Activated naive CD8-positive, alpha-beta T cell treated with anti-CD3 and anti-CD28 coated beads, Interleukin-2, amount 50 U/mL, for 24 hours (primary cell): ENCODE data around the gene SORCS2.

Experiments
- ATAC-seq: fragments of 150-1000 bp; cut with Tn5 transposase; one replicate; pipeline ENCODE4 v1.10.0; 2021
- DNase-seq: peaks from one replicate; pipeline ENCODE4 v3.0.0; 2021
- H3K27ac Mint-ChIP-seq: one replicate; pipeline ENCODE4 v1.8.0; 2021; ENCODE audit warnings: mild to moderate bottlenecking, mixed read lengths
- H3K27me3 Mint-ChIP-seq: one replicate; pipeline ENCODE4 v1.8.0; 2021; ENCODE audit warnings: mixed read lengths
- H3K36me3 Mint-ChIP-seq: one replicate; pipeline ENCODE4 v1.8.0; 2021; ENCODE audit warnings: low read depth, mixed read lengths
- H3K4me1 Mint-ChIP-seq: one replicate; pipeline ENCODE4 v1.8.0; 2021; ENCODE audit warnings: mixed read lengths
- H3K4me3 Mint-ChIP-seq: one replicate; pipeline ENCODE4 v1.8.0; 2021; ENCODE audit warnings: mild to moderate bottlenecking, moderate library complexity, mixed read lengths
- H3K9me3 Mint-ChIP-seq: one replicate; pipeline ENCODE4 v1.8.0; 2021; ENCODE audit warnings: mixed read lengths

The SORCS2 gene

GRCh38 chr4:7309181-7309580 lies 116.8 kb downstream of the SORCS2 start:
- Mint-ChIP-seq H3K36me3 (no peaks in the 10 kb centered on the region), H3K27me3 (peaks cover 6% of the 10 kb centered on the region), H3K27ac (no peak overlapping the region), H3K4me3 (no peak overlapping the region), H3K9me3 (no peaks in the 10 kb centered on the region), H3K4me1 (no peaks in the 10 kb centered on the region)
- DNase-seq = no peak
- ATAC-seq = no peak

DNA sequence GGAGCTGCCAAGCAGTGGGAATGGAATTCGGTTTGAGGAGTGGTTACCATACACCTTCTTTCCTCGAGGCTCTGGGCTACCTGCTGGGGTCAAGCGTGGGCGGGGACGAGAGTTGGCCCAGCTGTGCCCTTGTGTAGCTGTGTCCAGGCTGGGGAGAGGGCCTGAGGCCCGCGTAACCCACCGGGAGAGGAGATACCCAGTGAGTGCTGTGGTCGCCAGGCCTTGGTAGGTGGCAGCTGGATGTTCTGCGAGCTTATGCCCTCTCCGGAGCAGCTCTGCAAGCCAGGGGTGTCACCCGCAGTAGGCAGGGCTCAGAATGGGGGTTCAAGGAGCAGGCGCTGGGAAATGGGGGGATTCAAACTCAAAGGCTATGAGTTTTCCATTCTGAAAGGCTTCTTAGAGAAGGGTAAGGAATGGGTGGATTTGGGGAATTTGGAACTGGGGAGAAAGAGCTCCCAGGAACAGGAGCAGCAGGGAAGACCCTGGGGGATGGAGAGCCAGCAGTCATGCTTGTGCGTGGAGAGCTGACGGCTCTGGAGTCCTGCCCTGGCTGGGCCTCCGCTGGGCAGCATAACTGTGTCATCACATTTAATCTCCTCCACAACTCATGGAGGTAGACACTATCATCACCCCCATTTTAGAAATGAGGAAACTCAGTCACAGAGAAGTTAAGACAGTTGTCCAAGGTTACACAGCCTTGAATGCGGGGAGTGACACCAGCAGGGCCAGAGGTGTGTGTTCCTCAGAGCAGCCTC lies 117.5 kb downstream of the SORCS2 start:
- H3K27ac Mint-ChIP-seq = no peak overlapping the region
- no peaks in the 10 kb centered on the region for H3K36me3 Mint-ChIP-seq
- H3K27me3 Mint-ChIP-seq = peaks cover 6% of the 10 kb centered on the region
- ATAC-seq = no peak
- H3K9me3 Mint-ChIP-seq = no peaks in the 10 kb centered on the region
- no peak overlapping the region for H3K4me3 Mint-ChIP-seq
- DNase-seq = no peak
- no peaks in the 10 kb centered on the region for H3K4me1 Mint-ChIP-seq

DNA sequence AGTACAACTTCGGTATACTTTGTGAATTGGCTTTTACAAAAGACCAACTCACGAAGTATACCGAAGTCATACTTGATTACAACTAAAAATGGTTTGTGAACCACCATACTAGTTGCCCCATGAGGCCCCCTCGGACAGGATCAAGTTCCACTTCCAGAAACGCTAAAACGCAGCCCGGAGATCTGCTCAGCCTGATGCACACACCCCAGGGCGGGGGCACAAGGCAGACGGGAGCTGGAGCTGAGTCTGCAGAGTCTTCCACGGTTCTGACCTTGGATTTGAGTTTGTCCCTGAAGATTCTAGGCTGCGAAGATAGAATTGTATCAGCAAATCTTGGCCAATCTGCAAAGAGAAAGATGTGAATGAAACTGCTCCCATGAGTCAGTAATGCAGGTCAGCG lies 118.1 kb downstream of the SORCS2 start:
- Mint-ChIP-seq H3K4me3 (no peak overlapping the region), H3K36me3 (no peaks in the 10 kb centered on the region), H3K9me3 (no peaks in the 10 kb centered on the region), H3K27ac (no peak overlapping the region), H3K4me1 (no peaks in the 10 kb centered on the region), H3K27me3 (peaks cover 6% of the 10 kb centered on the region)
- no peak for DNase-seq
- no peak for ATAC-seq

GRCh38 chr4:7311205-7311604 lies 118.9 kb downstream of the SORCS2 start:
- ATAC-seq (no peak), DNase-seq (no peak)
- Mint-ChIP-seq H3K4me3 (no peak overlapping the region), H3K9me3 (no peaks in the 10 kb centered on the region), H3K27ac (no peak overlapping the region), H3K36me3 (no peaks in the 10 kb centered on the region), H3K27me3 (peaks cover 5% of the 10 kb centered on the region), H3K4me1 (no peaks in the 10 kb centered on the region)

GRCh38 chr4:7312691-7313090 lies 120.4 kb downstream of the SORCS2 start:
- no peaks in the 10 kb centered on the region for H3K9me3 Mint-ChIP-seq
- DNase-seq (no peak), ATAC-seq (no peak)
- no peaks in the 10 kb centered on the region for H3K4me1 Mint-ChIP-seq
- H3K36me3 Mint-ChIP-seq = no peaks in the 10 kb centered on the region
- no peak overlapping the region for H3K27ac Mint-ChIP-seq
- H3K27me3 Mint-ChIP-seq = peaks cover under 1% of the 10 kb centered on the region
- no peak overlapping the region for H3K4me3 Mint-ChIP-seq

DNA sequence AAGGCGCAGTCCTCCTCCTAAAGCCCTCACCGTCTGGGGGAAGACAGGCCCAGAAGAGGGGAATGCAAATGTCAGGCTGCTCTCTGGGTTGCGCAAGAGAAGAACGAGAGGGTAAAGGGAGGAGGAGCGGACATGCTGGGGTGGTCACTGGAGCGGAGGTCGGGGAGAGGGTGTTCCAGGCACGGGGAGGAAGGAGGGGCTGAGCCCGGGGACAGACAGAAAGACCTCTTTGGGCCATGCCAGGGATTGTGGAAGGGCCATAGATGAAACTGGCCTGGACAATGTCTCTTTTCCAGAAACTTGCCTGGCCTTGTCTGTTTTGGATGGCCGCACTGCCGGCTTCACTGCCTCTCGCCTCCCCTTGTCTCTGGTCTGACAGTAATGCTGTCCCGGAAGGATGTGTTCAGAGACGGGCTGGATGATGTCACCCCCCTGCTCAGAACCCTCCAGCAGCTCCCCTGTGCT lies 121.0 kb downstream of the SORCS2 start:
- Mint-ChIP-seq H3K36me3 (no peaks in the 10 kb centered on the region), H3K27me3 (no peaks in the 10 kb centered on the region), H3K4me3 (no peak overlapping the region), H3K27ac (no peak overlapping the region), H3K9me3 (peaks cover under 1% of the 10 kb centered on the region), H3K4me1 (no peaks in the 10 kb centered on the region)
- DNase-seq (no peak), ATAC-seq (no peak)

- Mint-ChIP-seq H3K9me3 (peaks cover 6% of the 10 kb centered on the region), H3K4me3 (no peak overlapping the region), H3K27ac (no peak overlapping the region), H3K36me3 (no peaks in the 10 kb centered on the region), H3K27me3 (no peaks in the 10 kb centered on the region), H3K4me1 (no peaks in the 10 kb centered on the region)
- DNase-seq = no peak
- ATAC-seq = no peak
Measured at GRCh38 chr4:7313991-7314390, 121.7 kb downstream of the SORCS2 start.

GRCh38 chr4:7315286-7315685 lies 122.9 kb downstream of the SORCS2 start:
- DNase-seq (no peak), ATAC-seq (no peak)
- H3K4me3 Mint-ChIP-seq = no peak overlapping the region
- H3K36me3 Mint-ChIP-seq = no peaks in the 10 kb centered on the region
- H3K27ac Mint-ChIP-seq = no peak overlapping the region
- H3K27me3 Mint-ChIP-seq = no peaks in the 10 kb centered on the region
- H3K4me1 Mint-ChIP-seq = no peaks in the 10 kb centered on the region
- H3K9me3 Mint-ChIP-seq = peaks cover 10% of the 10 kb centered on the region

DNA sequence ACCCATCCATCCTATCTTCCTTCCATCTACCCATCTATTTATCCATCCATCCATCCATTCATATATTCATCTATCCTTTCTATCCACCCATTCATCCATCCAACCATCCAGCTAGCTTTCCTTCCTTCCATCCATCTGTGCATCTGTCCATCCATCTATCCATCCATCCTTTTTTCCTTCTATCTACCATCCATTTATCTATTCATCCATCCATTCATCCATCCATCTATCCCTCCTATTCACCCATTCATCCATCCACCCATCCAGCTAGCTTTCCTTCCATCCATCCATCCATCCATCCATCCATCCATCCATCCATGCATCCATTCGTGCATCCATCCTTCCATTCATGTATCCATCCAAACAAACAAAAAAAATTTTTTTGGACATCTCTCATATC lies 123.6 kb downstream of the SORCS2 start:
- H3K27ac Mint-ChIP-seq = no peak overlapping the region
- ATAC-seq = no peak
- H3K4me1 Mint-ChIP-seq = no peaks in the 10 kb centered on the region
- H3K27me3 Mint-ChIP-seq = no peaks in the 10 kb centered on the region
- no peak for DNase-seq
- H3K4me3 Mint-ChIP-seq = no peak overlapping the region
- peaks cover 10% of the 10 kb centered on the region for H3K9me3 Mint-ChIP-seq
- no peaks in the 10 kb centered on the region for H3K36me3 Mint-ChIP-seq

DNA sequence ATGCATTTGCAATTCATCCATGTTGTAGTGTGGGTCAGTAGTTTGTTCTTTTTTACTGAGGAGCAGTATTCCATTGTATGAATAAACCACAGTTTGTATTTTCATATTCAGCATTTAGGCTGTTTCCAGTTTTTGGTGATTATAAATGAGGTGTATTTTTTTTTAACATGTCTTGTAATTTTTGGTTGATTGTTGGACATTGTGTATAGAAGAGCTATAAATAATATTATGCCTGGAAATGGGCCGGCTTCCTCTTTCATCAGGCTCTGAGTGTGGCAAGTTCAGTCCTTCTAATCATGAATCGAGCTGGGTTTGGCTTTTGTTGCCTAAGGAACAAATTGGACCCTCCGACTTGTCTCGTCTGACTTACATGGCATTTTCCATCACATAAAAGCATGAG lies 126.7 kb downstream of the SORCS2 start:
- peaks cover 13% of the 10 kb centered on the region for H3K9me3 Mint-ChIP-seq
- DNase-seq (no peak), ATAC-seq (no peak)
- no peak overlapping the region for H3K27ac Mint-ChIP-seq
- peaks cover 3% of the 10 kb centered on the region for H3K27me3 Mint-ChIP-seq
- no peaks in the 10 kb centered on the region for H3K4me1 Mint-ChIP-seq
- H3K36me3 Mint-ChIP-seq = no peaks in the 10 kb centered on the region
- no peak overlapping the region for H3K4me3 Mint-ChIP-seq

- no peak for ATAC-seq
- no peak for DNase-seq
- no peaks in the 10 kb centered on the region for H3K4me1 Mint-ChIP-seq
- H3K36me3 Mint-ChIP-seq = no peaks in the 10 kb centered on the region
- peaks cover 3% of the 10 kb centered on the region for H3K27me3 Mint-ChIP-seq
- H3K27ac Mint-ChIP-seq = no peak overlapping the region
- peaks cover 13% of the 10 kb centered on the region for H3K9me3 Mint-ChIP-seq
- H3K4me3 Mint-ChIP-seq = no peak overlapping the region
Measured at GRCh38 chr4:7320206-7320797, 128.0 kb downstream of the SORCS2 start.

- Mint-ChIP-seq H3K9me3 (peaks cover 13% of the 10 kb centered on the region), H3K4me3 (no peak overlapping the region), H3K4me1 (peaks cover 1% of the 10 kb centered on the region), H3K27me3 (peaks cover 5% of the 10 kb centered on the region), H3K36me3 (no peaks in the 10 kb centered on the region), H3K27ac (no peak overlapping the region)
- no peak for ATAC-seq
- DNase-seq = no peak
Measured at GRCh38 chr4:7322166-7322991, 130.0 kb downstream of the SORCS2 start.

GRCh38 chr4:7323461-7323871 lies 131.1 kb downstream of the SORCS2 start:
- Mint-ChIP-seq H3K4me1 (peaks cover 1% of the 10 kb centered on the region), H3K27me3 (peaks cover 5% of the 10 kb centered on the region), H3K9me3 (peaks cover 12% of the 10 kb centered on the region), H3K27ac (no peak overlapping the region), H3K36me3 (no peaks in the 10 kb centered on the region), H3K4me3 (no peak overlapping the region)
- ATAC-seq (no peak), DNase-seq (no peak)

DNA sequence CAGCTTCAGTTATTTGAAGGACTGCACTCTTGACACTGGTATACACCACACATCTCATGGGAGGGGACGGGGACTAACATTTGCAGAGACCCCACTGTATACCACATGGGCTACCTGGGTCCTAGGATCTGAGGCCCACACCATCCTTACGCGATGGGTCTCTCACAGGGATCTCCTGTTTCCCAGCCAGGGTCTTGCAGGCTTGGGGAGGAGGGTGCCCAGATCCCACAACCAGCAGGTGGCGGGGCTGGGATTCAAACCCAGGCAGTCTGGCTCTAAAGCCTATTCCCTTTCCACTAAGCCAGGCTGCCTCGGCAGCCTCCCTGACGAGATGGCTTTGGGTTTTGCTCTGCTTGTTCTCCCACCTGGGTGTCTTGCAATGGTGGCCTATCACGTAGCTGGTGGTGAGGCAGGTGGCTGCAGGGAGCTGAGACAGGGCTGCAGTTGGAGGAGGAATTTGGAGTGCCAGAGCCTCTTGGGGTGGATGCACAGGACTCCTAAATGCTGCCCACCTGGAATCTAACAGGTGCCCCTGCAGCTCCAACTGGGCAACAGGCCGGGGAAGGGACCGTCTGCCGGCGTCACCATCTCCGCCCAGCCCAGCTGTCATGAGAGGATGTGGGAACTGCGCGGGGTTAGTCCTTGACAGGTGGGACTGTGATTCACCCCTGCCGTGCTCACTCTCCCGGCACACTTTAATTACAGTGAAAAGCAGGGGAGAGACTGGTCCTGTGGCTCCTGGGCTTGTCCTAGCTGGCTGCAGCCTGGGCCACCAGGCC lies 131.7 kb downstream of the SORCS2 start:
- peaks cover 5% of the 10 kb centered on the region for H3K27me3 Mint-ChIP-seq
- ATAC-seq = no peak
- H3K4me1 Mint-ChIP-seq = peaks cover 1% of the 10 kb centered on the region
- H3K36me3 Mint-ChIP-seq = no peaks in the 10 kb centered on the region
- no peak for DNase-seq
- no peak overlapping the region for H3K4me3 Mint-ChIP-seq
- H3K9me3 Mint-ChIP-seq = peaks cover 6% of the 10 kb centered on the region
- no peak overlapping the region for H3K27ac Mint-ChIP-seq
